HG03521 (cell line): ENCODE results near the gene GCSAM.

Experiments
- ATAC-seq: cut with Tn5 transposase; IDR thresholded peaks from one replicate; pipeline ENCODE4 v1.9.1; 2021; ENCODE audit warnings: mild to moderate bottlenecking, moderate library complexity; ENCODE audit not compliant: unreplicated experiment

The GCSAM gene, protein sequence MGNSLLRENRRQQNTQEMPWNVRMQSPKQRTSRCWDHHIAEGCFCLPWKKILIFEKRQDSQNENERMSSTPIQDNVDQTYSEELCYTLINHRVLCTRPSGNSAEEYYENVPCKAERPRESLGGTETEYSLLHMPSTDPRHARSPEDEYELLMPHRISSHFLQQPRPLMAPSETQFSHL

DNA sequence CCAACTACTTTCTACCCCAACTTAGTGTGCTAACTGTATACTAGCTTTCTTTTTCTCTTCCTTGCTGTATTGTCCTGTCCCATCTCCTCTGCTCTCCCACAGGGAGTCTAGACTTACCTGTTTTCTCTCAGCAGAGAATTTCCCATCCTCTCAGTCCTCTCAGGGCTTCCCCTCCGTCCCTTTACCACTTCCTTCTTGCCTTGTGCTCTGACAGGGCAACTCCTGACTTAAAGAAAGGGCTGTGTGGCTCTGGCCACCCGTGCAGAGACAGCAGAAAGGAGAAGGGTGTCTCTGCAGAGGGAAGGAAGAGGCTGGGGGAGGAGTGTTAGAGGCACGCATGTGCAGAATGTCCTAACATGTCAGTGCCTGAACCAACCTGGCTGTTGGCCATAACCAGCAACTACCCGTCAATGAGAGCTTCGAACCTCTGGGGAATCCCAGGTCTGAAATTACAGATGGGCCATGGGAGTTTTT is at the start of gene GCSAM:
Gene GCSAM, minus strand, starts transcription at position 274 of the 474 bp plus-strand sequence. Its CDS starts 128 bp downstream, at position 146.
- ATAC-seq, result peak; percentile 56

DNA sequence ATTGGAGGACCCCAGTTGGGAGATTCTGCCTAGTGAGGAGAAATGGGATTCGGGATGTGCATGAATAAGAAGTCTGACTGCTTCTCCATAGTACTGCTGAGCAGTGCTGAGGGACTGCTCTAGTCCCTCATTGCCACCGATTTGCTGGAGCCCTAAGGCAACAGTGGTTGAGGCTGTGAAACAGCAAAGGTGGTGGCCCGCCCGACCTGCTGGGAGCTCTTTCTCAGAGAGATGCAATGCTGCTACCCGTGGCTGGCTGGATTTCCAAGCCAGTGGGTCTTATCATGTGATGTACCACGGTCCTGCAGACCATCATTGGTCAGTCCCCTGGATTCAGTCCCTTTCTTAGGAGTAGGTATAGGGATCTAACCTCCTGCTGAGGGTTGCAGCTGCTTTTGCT is 42.6 kb upstream of the GCSAM start:
- no peak for ATAC-seq

DNA sequence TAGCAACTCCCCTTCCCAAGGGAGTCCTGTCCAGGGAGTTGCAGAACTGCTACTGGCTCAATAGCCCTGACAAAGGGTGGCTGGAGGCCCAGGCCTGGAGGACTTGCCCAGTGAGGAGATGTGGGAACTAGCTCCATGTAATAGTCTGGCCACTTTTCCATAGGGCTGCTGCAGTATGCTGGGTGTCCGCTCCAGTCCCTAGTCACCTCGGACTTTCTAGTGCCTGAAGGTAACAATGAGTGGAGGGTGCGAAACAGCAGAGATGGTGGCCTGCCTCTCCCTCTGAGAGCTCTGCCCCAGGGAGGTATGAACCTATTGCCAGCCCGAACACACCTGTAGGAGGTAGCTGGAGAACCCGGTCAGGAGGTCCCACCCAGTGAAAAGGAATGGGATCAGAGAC is 42.0 kb upstream of the GCSAM start:
- ATAC-seq, result no peak

DNA sequence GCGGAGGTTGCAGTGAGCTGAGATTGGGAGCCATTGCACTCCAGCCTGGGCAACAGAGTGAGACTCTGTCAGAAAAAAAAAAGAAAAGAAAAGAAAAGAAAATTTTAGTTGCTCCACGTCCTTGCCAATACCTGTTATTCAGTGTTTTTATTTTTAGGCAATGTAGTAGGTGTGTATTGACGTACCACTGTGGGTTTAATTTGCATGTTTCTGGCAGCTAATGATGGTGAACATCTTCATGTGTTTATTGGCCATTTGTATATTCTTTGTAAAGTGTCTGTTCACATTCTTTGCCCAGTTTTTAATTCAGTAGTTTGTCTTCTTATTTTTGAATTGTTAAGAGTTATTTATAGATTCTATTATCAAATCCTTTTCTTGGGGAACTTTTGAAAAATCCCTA is 38.1 kb upstream of the GCSAM start:
- ATAC-seq, result no peak

DNA sequence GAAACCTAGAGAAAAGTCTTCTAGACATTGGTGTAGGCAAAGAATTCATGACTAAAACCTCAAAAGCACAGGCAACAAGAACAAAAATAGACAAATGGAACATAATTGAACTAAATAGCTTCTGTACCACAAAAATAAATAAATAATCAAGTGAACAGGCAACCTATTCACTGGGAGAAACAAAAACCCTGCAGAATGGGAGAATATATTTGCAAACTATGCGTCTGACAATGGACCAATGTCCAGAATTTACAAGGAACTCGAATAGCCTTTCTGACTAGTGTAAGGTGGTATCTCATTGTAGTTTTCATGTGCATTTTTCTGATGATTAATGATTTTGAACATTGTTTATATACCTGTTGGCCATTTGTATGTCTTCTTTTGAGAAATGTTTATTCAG is 37.0 kb upstream of the GCSAM start:
- no peak for ATAC-seq

DNA sequence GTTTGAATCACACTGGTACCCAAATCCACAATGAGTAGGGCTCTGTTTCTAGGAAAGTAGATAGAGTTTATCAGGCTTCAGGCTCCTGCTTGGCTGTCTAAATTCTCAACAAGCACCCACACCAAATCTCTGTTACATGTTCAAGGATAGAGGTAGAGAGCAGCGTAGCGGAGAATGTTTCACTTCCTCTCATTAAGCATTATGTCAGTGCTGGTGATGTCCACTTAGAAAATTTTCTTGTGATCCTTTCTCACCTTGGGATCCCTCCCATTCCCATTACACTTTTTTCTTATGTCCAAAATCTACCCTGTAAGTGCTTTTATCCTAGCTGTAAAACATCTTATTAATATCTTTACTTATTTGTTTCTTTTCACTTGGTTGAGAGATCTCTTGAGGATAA is 34.7 kb upstream of the GCSAM start:
- peak; percentile 58 for ATAC-seq

DNA sequence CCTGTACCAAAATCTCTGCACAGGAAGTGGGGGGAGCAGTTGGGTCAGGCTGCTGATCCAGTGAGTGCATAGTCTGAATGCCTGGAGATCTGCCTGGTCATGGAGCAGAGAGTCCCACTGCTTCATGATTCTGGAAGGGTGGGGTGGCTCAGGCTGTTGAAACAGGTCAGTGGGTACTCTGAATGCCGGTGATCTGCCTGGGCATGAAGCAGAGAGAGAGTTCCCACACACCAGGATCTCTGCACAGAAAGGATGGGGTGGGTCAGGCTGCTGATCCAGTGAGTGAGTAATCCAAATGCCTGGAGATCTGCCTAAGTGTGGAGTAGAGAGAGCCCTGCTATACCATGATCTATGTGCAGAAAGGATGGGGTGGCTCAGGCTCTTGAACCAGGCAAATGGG is 16.1 kb upstream of the GCSAM start:
- ATAC-seq, result no peak

DNA sequence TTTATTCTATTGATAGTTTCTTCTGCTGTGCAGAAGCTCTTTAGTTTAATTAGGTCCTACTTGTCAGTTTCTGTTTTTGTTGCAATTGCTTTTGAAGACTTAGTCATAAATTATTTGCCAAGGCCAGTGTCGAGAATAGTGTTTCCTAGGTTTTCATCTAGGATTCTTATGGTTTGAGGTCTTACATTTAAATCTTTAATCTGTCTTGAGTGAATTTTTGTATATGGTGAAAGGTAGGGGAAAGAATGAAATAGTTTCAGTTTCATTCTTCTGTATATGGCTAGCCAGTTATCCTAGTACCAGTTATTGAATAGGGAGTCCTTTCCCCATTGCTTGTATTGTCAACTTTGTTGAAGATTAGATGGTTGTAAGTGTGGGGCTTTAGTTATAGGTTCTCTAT is 10.6 kb upstream of the GCSAM start:
- ATAC-seq, result no peak

DNA sequence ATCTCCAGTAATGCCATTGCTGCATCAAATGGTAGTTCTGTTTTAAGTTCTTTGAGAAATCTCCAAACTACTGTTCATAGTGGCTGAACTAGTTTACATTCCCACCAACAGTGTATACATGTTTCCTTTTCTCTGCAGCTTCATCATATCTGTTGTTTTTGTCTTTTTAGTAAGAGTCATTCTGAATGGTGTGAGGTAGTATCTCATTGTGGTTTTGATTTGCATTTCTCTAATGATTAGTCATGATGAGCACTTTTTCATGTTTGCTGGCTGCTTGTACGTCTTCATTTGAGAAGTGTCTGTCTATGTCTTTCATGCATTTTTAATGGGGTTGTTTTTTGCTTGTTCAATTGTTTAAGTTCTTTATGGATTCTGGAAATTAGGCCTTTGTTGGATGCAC is 10.2 kb upstream of the GCSAM start:
- ATAC-seq, result no peak

DNA sequence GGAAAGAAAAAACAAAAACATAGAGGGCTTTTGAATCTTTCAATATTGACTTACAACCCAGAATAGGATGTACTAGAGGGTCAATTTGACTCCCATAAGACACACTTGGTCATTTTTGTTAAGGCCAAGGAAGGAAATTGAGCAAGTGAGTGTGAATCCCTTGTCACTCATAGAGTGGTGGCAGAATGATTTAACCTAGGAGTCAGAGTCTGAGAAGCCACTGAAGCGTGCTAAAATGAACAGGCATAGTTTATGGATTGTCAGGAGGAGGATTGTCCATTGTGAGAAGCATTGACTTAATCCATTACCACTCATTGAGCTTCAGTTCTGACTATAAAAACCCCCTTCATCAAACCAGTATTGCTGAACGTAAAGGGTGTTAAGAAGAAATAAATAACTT is 8.2 kb upstream of the GCSAM start:
- ATAC-seq, result no peak

DNA sequence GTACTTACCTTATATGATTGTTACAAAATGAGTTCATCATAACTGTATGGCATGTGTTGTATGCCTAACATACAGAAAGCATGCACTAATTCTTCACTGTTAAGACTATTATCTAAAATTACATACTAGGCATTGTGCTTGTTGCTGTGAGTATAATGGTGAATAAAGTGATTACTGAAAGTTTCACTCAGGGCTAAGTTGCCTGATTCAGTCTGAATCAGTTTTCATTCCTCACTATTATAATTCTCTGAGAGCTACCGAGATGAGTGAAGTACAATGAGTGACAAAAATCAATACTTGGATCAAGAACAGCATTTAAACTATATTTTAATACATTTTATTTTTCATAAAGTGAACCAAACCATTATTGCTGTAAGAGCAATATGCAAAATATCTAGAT is 7.5 kb upstream of the GCSAM start:
- ATAC-seq, result no peak

DNA sequence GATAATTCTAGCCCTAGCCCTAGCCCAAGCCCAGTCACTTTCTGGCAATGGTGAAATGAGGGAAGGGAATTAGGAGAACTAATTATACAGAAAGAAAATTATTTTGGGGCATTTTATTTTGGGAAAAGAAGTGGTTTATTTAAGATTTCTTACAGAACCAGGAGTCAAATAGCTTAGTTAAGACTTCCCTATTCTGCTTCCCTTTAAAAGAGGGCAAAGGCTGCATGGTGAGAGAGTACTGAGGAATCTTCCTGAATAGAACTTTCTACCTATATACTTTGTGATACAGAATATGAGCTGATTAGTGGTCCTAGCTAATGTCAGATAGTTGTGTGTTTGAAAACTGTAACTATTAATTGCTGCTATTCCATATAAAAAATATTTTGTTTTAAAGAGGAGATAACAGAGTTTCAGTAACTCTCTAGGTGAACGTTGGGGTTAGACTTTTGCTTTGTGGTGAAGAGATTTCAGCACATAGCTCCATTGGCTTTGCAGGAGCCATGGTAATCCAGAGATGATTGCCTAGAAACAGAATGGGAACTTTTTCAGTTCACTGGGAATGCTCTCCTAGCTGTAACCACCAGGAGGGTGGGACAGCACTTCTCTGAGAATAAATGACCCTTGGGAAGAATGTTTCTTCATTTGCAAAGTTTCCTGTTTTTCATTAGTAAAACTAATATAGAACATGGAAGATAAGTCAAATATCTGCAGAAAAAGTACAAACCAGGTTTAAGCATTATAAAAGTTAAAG is 5.3 kb upstream of the GCSAM start:
- no peak for ATAC-seq

DNA sequence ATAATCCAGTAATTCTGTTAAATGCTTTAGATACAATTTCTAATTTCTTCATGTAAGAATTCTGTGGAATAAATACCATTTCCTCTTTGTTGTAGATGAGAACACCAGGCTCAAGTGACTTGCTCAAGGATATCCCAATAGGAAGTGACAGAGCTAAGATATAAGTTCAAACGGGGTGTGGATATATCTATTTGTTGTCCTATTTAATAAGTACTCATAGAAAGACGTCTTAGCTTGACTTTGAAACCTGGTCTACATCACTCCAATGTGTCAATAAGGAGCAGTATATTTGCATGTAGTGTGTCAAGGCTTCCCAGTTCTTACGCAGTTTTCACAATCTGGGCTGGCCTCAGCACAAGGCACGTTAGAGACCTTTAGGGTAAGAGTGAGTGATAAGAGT is 4.7 kb upstream of the GCSAM start:
- ATAC-seq, result no peak

DNA sequence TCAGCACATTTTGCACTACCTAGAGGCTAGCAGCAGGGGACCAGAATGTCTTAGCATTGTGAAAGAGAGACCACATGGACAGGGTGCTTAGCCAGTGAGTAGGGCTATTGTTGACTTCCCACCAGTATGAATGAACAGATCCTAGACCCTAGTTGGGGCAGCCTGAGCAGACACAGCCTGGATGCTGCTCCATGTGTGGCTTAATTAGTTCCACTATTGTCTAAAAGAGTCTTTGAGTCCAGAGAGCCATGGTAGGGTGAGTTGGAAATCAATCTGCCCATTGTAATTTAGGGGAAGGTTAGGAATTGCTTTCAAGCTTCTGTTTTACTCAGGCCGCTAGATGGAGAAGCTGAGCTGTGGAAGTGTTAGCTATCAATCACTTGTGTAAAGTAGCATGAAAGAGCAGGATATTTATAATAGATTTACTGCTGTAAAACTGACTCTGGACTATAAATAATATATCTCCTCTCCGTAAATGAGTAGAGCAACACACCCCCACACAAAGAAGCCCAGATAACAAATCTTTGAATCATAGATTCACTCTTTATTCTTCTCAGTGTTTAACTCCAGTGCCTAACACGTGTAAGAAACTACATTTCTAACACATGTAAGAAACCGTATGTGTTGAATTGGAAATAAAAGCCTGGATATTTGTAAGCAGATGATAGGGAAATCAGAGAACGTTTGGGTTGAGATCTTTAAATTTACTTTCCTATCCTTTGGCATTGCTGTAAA is 4.1 kb upstream of the GCSAM start:
- no peak for ATAC-seq

DNA sequence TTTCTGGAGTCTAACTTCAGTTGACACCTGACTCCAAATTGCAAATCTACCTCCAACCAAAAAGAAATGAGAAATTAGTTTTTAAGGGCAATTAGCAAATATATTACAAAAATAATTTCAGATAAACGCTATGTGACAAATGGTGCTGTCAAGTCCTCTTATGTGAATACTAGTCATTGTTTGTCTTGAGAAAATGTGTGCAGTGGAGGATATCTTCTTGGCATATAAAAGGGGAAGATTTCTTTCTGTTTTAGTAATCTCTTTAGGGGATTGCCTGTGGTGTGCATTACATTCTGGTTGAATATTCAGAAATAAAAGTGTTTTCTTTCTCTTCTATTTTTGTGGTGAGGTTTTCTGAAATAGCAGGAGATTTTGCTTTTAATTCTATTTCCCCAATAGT is 3.0 kb upstream of the GCSAM start:
- no peak for ATAC-seq

DNA sequence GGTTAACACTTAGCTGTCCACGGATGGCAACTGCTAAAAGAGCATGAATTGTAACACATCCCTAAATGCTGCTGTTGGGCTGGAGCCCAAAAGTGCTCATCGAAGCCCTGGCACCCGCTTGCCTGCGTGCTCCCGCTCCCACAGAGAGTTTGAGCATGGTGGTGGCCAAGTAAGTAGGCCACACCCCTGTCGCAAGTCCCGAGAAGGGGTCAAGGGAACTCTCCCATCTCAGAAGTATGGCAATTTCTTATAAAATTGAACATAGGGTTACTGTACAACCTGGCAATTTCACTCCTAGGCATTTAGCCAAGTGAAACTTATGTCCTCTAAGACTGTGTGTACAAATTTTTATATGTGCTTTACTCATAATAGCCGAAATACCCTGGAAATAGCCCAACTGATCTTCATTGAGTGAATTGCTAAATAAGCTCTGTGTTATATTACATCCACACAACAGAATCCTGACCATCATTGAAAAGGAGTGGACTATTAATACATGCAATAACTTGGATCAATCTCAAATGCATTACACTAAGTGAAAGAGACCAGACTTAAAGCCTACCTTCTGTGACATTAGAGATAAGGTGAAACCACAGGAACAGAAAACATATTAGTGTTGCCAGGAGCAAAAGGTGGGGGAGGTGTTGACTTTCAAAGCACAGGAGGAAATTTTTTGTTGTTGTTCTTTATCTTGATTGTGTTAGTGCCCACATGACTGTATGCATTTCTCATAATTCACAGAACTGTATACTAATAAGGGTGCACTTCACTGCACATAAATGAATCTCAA is 1.5 kb upstream of the GCSAM start:
- ATAC-seq, result no peak

DNA sequence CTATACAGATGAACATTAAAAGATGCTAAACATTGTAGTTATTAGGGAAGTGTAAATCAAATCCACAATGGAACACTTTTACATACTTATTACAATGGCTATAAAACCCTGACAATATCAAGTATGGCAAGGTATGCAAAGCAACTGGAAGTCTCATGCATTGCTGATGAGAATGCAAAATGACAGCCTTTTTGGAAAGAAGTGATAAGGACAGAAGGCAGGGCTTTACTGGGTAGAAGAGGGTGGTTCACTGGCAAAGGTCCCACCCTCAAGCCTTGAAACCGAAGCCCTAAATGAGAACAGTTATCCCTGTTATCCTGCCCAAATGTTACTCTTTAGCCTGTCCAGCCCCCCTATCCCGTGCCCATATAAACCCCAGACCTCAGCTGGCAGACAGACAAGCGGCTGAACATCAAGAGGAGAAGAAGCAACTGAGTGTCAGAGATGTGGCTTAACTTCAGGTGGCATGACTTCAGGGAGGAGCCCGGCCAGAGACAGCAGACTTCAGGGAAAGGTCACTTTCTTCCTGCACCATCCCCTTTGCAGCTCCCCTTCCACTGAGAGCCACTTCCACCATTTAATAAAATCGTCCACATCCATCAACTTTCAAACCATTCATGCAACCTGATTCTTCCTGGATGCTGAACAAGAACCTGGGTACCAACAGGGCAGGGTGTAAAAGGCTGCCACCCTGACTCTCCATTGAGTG is 732 bp upstream of the GCSAM start:
- no peak for ATAC-seq

DNA sequence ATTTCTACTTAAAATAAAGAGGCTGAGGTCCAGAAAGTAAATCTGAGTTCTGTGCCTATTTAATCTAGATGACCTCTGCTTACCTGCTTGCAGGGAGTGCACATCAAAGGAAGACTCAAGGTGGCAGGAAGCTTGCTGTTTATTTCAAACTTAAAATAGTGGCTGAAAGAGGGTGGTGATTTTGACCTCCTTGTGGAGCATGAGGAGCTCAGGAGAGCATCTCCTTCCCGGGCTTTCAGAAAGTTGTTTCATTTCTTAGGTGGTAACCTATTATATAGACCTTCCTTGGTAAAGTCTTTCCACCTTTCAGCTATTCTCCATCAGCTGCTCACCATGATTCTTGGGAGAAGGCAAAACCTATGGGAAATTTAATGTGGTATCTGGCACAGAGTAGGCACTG is 494 bp downstream of the GCSAM start:
- ATAC-seq, result no peak

DNA sequence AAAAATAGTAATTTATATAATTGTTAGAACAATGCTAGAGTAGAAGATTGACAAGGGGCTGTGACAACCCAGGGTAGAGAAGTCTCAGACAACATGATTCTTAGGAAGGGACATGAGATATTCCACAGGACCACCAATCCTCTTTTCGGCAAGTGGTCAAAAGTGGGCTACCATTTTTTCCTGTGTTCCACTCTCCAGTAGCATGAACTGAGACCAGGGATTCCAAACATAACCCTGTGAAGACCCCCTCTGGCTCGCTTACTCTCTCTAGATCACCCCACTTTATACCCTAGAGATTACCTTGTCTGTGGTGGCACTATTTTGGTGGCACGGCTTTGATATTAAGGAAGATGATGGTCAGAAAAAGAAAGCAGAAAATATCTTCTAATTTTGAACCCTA is 960 bp downstream of the GCSAM start:
- ATAC-seq, result no peak

DNA sequence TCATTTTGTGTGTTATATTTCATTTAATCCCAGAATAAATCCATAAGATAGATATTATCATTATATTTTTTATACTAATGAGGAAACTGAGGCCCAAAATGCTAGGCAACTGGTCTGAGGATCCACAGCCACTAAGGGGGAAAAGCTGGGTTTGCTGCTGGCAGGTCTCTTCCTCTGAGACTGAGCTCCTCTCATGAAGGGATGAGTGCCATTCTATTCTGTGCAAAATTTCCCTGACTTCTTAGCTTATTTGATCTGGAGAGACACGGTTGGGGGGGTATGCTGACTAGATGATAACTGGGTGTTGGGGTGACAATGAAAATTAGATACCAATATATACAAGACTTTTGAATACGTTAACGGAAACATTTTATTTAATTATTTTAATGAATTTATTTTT is 1.9 kb downstream of the GCSAM start:
- ATAC-seq, result no peak

DNA sequence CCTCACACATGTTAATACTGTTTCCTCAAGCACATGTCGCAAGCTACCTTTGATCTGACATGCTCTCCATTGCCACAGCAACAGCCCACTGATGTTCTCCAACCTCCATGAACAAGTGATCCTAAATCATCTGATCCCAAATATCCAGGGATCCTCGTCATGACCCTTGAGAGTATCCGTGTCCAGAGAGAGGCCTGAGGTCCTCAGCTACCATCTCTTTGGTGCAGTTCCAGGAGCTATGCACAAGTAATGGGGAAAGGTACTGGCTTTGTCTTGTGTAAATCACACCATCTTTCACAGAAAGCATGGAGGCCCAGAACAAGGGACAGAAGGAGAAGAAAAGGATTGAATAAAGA is 2.4 kb downstream of the GCSAM start:
- ATAC-seq, result no peak
